Mesenchymal stem cell (in vitro differentiated cells and primary cell): Measurements from ENCODE around the gene ARID5A.

Source experiments
- DNase-seq: peaks from one replicate; pipeline ENCODE4 v3.0.0-alpha.2; 2013
- H2AFZ ChIP-seq: one replicate; pipeline ENCODE4 v1.6.1; 2013; ENCODE audit warnings: low read depth, mild to moderate bottlenecking, control low read depth, inconsistent platforms, low read length, moderate library complexity
- H2AK5ac ChIP-seq: 2 replicates; pipeline ENCODE4 v1.6.1; 2013; ENCODE audit warnings: low read length, moderate library complexity, mild to moderate bottlenecking, inconsistent platforms; ENCODE audit not compliant: severe bottlenecking
- H2BK120ac ChIP-seq: one replicate; pipeline ENCODE4 v1.6.1; 2013; ENCODE audit warnings: low read depth, mild to moderate bottlenecking, inconsistent platforms, low read length, moderate library complexity
- H2BK12ac ChIP-seq, 2 experiments: one replicate each; pipeline ENCODE4 v1.6.1; 2013; ENCODE audit warnings: inconsistent platforms in 2 of 2, low read length in 2 of 2, mild to moderate bottlenecking in 2 of 2, moderate library complexity in 2 of 2, control low read depth in 1 of 2
- H2BK15ac ChIP-seq: one replicate; pipeline ENCODE4 v1.6.1; 2013; ENCODE audit warnings: mild to moderate bottlenecking, low read depth, inconsistent platforms; ENCODE audit not compliant: poor library complexity, severe bottlenecking
- H2BK5ac ChIP-seq: 2 replicates; pipeline ENCODE4 v1.6.1; 2013; ENCODE audit warnings: low read depth, mild to moderate bottlenecking, low read length, control low read depth, inconsistent platforms; ENCODE audit not compliant: poor library complexity, severe bottlenecking
- H3K14ac ChIP-seq, 2 experiments: one replicate each; pipeline ENCODE4 v1.6.1; 2013; ENCODE audit warnings: inconsistent platforms in 2 of 2, low read length in 2 of 2, control low read depth in 1 of 2, mild to moderate bottlenecking in 1 of 2, moderate library complexity in 1 of 2
- H3K18ac ChIP-seq, 2 experiments: one replicate each; pipeline ENCODE4 v1.6.1; 2013; ENCODE audit warnings: inconsistent platforms in 2 of 2, low read length in 2 of 2, control low read depth in 1 of 2, low read depth in 1 of 2, mild to moderate bottlenecking in 1 of 2
- H3K23ac ChIP-seq, 2 experiments: one replicate each; pipeline ENCODE4 v1.6.1; 2013; ENCODE audit warnings: inconsistent platforms in 2 of 2, low read length in 2 of 2, mild to moderate bottlenecking in 2 of 2, moderate library complexity in 2 of 2, control low read depth in 1 of 2
- H3K27ac ChIP-seq: 2 replicates; pipeline ENCODE4 v1.5.1; 2013; ENCODE audit warnings: mild to moderate bottlenecking, moderate library complexity, low read length, control low read depth, inconsistent platforms; ENCODE audit not compliant: poor library complexity, severe bottlenecking
- H3K27me3 ChIP-seq, 2 experiments: 2 replicates each; pipeline versions ENCODE4 v1.6.1 to v1.7.0; 2013; ENCODE audit warnings: low read length in 2 of 2, mild to moderate bottlenecking in 2 of 2, moderate library complexity in 2 of 2, control low read depth in 1 of 2, inconsistent platforms in 1 of 2; ENCODE audit not compliant: control insufficient read depth in 1 of 2, insufficient read depth in 1 of 2
- H3K36me3 ChIP-seq, 2 experiments: 2 replicates each; pipeline versions ENCODE4 v1.6.1 to v1.7.0; 2013; ENCODE audit warnings: low read length in 2 of 2, control low read depth in 1 of 2, inconsistent platforms in 1 of 2, low read depth in 1 of 2, mild to moderate bottlenecking in 1 of 2; ENCODE audit not compliant: insufficient read depth in 2 of 2, control insufficient read depth in 1 of 2
- H3K4ac ChIP-seq, 2 experiments: one replicate each; pipeline ENCODE4 v1.6.1; 2013; ENCODE audit warnings: inconsistent platforms in 2 of 2, low read length in 2 of 2, mild to moderate bottlenecking in 2 of 2, moderate library complexity in 2 of 2, control low read depth in 1 of 2, low read depth in 1 of 2
- H3K4me1 ChIP-seq: 2 replicates; pipeline ENCODE4 v1.6.1; 2013; ENCODE audit warnings: low read depth, low read length, control low read depth; ENCODE audit not compliant: control insufficient read depth, insufficient read depth
- H3K4me2 ChIP-seq: 2 replicates; pipeline ENCODE4 v1.6.1; 2013; ENCODE audit warnings: low read length, mild to moderate bottlenecking, inconsistent platforms; ENCODE audit not compliant: poor library complexity, severe bottlenecking
- H3K4me3 ChIP-seq, 2 experiments: 2 replicates each; pipeline versions ENCODE4 v1.5.1 to v1.7.0; 2013; ENCODE audit warnings: low read length in 2 of 2, mild to moderate bottlenecking in 2 of 2, control low read depth in 1 of 2, low read depth in 1 of 2; ENCODE audit not compliant: insufficient read depth in 1 of 2
- H3K79me1 ChIP-seq: replicated peaks from 2 replicates; pipeline ENCODE4 v1.6.1; 2013; ENCODE audit warnings: mild to moderate bottlenecking, control low read depth, low read length, inconsistent platforms; ENCODE audit not compliant: poor library complexity, severe bottlenecking
- H3K9ac ChIP-seq: 2 replicates; pipeline ENCODE4 v1.7.0; 2013; ENCODE audit warnings: mild to moderate bottlenecking, low read length, moderate library complexity
- H3K9me3 ChIP-seq: 2 replicates; pipeline ENCODE4 v1.7.0; 2013; ENCODE audit warnings: mild to moderate bottlenecking, low read length; ENCODE audit not compliant: control insufficient read depth
- H4K8ac ChIP-seq: one replicate; pipeline ENCODE4 v1.6.1; 2013; ENCODE audit warnings: inconsistent platforms, mild to moderate bottlenecking, low read length, moderate library complexity
- H4K91ac ChIP-seq: one replicate; pipeline ENCODE4 v1.6.1; 2013; ENCODE audit warnings: mild to moderate bottlenecking, low read length, inconsistent platforms
- WGBS: methylation state at CpG from one replicate; pipeline ENCODE4 v1.1.7; 2013; ENCODE audit warnings: mixed read lengths; 5-methylcytosine and 5-hydroxymethylcytosine counted together

ARID5A gene

GRCh38 chr2:96501471-96501874 is 35.1 kb upstream of the ARID5A start:
- Histone ChIP-seq H2AFZ (no peak overlapping the region), H3K9ac (no peak overlapping the region), H3K27me3 (peaks cover 27 to 75% of the 10 kb centered on the region in 2 experiments), H3K79me1 (no peaks in the 10 kb centered on the region), H2BK12ac (no peak overlapping the region), H4K8ac (no peak overlapping the region), H3K14ac (no peak overlapping the region), H3K4me2 (no peak overlapping the region), H3K4ac (no peak overlapping the region), H4K91ac (no peak overlapping the region), H2BK5ac (no peak overlapping the region), H3K4me1 (peaks cover 37% of the 10 kb centered on the region), H2AK5ac (no peak overlapping the region), H3K36me3 (peaks cover 0 to 4% of the 10 kb centered on the region in 2 experiments), H3K23ac (no peak overlapping the region), H3K27ac (no peak overlapping the region), H3K9me3 (no peaks in the 10 kb centered on the region), H2BK15ac (no peak overlapping the region), H2BK120ac (no peak overlapping the region), H3K18ac (no peak overlapping the region), H3K4me3 (no peak overlapping the region)
- 50% methylated on average over 1 of the region's 2 CpGs for WGBS
- no peak for DNase-seq

- H3K4me1 ChIP-seq: peaks cover 42% of the 10 kb centered on the region
- H3K4me3 ChIP-seq: no peak overlapping the region
- no peak overlapping the region for H3K4me2 ChIP-seq
- no peak overlapping the region for H4K8ac ChIP-seq
- H2BK15ac ChIP-seq: no peak overlapping the region
- WGBS: 78% methylated on average over 16 of the region's 16 CpGs
- no peak overlapping the region for H2AFZ ChIP-seq
- H2BK12ac ChIP-seq: no peak overlapping the region
- H2AK5ac ChIP-seq: no peak overlapping the region
- no peak overlapping the region for H3K9ac ChIP-seq
- H4K91ac ChIP-seq: no peak overlapping the region
- H3K4ac ChIP-seq: no peak overlapping the region
- H3K79me1 ChIP-seq: no peaks in the 10 kb centered on the region
- no peak overlapping the region for H3K14ac ChIP-seq
- no peak overlapping the region for H2BK5ac ChIP-seq
- no peak overlapping the region for H2BK120ac ChIP-seq
- no peak overlapping the region for H3K18ac ChIP-seq
- no peak for DNase-seq
- peaks cover 0 to 4% of the 10 kb centered on the region in 2 experiments for H3K36me3 ChIP-seq
- H3K27me3 ChIP-seq: peaks cover 21 to 68% of the 10 kb centered on the region in 2 experiments
- H3K23ac ChIP-seq: no peak overlapping the region
- no peak overlapping the region for H3K27ac ChIP-seq
- no peaks in the 10 kb centered on the region for H3K9me3 ChIP-seq
Measured at GRCh38 chr2:96501886-96502810, 34.4 kb upstream of the ARID5A start.

- H3K36me3 ChIP-seq: peaks cover 0 to 4% of the 10 kb centered on the region in 2 experiments
- no peak overlapping the region for H3K23ac ChIP-seq
- no peaks in the 10 kb centered on the region for H3K9me3 ChIP-seq
- no peaks in the 10 kb centered on the region for H3K79me1 ChIP-seq
- no peak overlapping the region for H2BK15ac ChIP-seq
- H3K4me2 ChIP-seq: no peak overlapping the region
- no peak overlapping the region for H3K27ac ChIP-seq
- DNase-seq: no peak
- peaks cover 47% of the 10 kb centered on the region for H3K4me1 ChIP-seq
- no peak overlapping the region for H3K4me3 ChIP-seq
- H4K8ac ChIP-seq: no peak overlapping the region
- no peak overlapping the region for H4K91ac ChIP-seq
- H2BK12ac ChIP-seq: no peak overlapping the region
- no peak overlapping the region for H3K18ac ChIP-seq
- no peak overlapping the region for H3K9ac ChIP-seq
- no peak overlapping the region for H2BK120ac ChIP-seq
- 85% methylated on average over 11 of the region's 13 CpGs for WGBS
- no peak overlapping the region for H3K4ac ChIP-seq
- H2AK5ac ChIP-seq: no peak overlapping the region
- peaks cover 15 to 59% of the 10 kb centered on the region in 2 experiments for H3K27me3 ChIP-seq
- no peak overlapping the region for H2AFZ ChIP-seq
- peak overlapping the region in 1 of 2 experiments; percentile 41 for H3K14ac ChIP-seq
- no peak overlapping the region for H2BK5ac ChIP-seq
Measured at GRCh38 chr2:96502891-96503636, 33.5 kb upstream of the ARID5A start.

GRCh38 chr2:96503637-96504243 is 32.8 kb upstream of the ARID5A start:
- H3K4me3 ChIP-seq: no peak overlapping the region
- H2BK120ac ChIP-seq: no peak overlapping the region
- no peak overlapping the region for H3K4ac ChIP-seq
- H2AK5ac ChIP-seq: no peak overlapping the region
- H3K79me1 ChIP-seq: no peaks in the 10 kb centered on the region
- no peak overlapping the region for H3K18ac ChIP-seq
- no peak overlapping the region for H3K23ac ChIP-seq
- H3K27ac ChIP-seq: no peak overlapping the region
- H3K14ac ChIP-seq: no peak overlapping the region
- H3K9ac ChIP-seq: no peak overlapping the region
- H2BK15ac ChIP-seq: no peak overlapping the region
- no peak overlapping the region for H2AFZ ChIP-seq
- H3K4me2 ChIP-seq: no peak overlapping the region
- H3K36me3 ChIP-seq: peaks cover 0 to 4% of the 10 kb centered on the region in 2 experiments
- 82% methylated on average over 9 of the region's 12 CpGs for WGBS
- H3K4me1 ChIP-seq: peaks cover 53% of the 10 kb centered on the region
- H2BK12ac ChIP-seq: no peak overlapping the region
- DNase-seq: no peak
- H3K27me3 ChIP-seq: peaks cover 12 to 55% of the 10 kb centered on the region in 2 experiments
- no peaks in the 10 kb centered on the region for H3K9me3 ChIP-seq
- H2BK5ac ChIP-seq: no peak overlapping the region
- no peak overlapping the region for H4K8ac ChIP-seq
- H4K91ac ChIP-seq: no peak overlapping the region
